Hippocampal formation (tissue), 2 donors: ENCODE results near the gene GRAMD2A.
A peak's percentile ranks its signal among the peaks of the same experiment; 100 is the strongest.
"Not testable (repeated sequence)": the region's sequence is repeated elsewhere in the genome, so short reads cannot be mapped to it uniquely, and the experiment has no call there.

ENCODE experiments used
- DNase-seq, 2 donors: peaks; one replicate each; lab custom pipeline; 2025; lab: John Stamatoyannopoulos, UW

Gene GRAMD2A

GRCh38 chr15:72184165-72184811, 13.3 kb downstream of the GRAMD2A start:
- DNase-seq, result peak in 1 of 2 donors; percentile 16

DNA sequence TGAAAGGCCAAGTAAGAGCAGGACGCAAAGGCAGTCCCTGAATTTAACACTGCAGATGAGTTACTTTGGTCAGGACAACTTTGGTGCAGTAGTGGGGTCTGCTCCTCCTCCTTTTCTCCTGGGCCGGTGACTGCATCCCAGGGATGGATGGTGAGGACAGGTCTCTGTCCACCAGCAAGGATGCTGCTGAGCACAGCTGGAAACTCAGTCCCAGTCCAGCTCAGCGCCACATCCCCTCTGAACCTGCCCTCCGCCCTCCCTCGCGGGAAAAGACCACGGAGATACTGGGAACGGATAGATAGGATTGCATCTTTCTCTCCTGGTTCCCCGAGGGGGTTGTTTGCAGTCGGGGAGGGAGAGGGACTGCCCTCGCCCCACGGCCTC, 13.8 kb downstream of the GRAMD2A start:
- DNase-seq, result no peak

DNA sequence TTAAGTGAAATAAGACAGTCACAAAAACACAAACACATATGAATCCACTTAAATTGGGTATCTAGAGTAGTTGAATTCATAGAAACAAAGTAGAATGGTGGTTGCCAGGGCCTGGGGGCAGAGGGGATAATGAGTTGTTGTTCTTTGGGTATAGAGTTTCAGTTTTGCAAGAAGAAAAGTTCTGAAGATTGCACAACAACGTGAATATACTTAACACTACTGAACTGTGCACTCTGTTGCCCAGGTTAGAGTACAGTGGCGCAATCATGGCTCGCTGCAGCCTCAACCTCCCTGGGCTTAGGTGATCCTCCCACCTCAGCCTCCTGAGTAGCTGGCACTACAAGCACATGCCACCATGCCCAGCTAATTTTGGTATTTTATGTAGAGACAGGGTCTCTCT, 14.9 kb downstream of the GRAMD2A start:
- DNase-seq, result no peak

DNA sequence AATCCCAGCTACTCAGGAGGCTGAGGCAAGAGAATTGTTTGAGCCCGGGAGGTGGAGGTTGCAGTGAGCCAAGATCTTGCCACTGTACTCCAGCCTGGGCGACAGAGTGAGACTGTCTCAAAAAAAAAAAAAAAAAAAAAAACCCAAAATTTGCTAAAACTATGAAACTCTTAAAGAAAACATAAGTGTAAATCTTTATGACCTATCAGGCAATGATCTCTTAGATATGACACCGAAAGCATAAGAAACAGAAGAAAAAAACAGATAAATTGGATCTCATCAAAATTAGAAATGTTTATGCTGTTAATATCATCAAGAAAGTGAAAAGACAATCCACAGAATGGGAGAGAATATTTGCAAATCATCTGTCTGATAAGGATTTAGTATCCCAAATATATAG, 15.3 kb downstream of the GRAMD2A start:
- DNase-seq, result no peak

- DNase-seq, result no peak
These were observed 16.7 kb downstream of the GRAMD2A start for GRCh38 chr15:72180761-72181324.

- DNase-seq, result peak; percentile 65 to 73
These were observed 17.5 kb downstream of the GRAMD2A start for GRCh38 chr15:72179950-72180581.

DNA sequence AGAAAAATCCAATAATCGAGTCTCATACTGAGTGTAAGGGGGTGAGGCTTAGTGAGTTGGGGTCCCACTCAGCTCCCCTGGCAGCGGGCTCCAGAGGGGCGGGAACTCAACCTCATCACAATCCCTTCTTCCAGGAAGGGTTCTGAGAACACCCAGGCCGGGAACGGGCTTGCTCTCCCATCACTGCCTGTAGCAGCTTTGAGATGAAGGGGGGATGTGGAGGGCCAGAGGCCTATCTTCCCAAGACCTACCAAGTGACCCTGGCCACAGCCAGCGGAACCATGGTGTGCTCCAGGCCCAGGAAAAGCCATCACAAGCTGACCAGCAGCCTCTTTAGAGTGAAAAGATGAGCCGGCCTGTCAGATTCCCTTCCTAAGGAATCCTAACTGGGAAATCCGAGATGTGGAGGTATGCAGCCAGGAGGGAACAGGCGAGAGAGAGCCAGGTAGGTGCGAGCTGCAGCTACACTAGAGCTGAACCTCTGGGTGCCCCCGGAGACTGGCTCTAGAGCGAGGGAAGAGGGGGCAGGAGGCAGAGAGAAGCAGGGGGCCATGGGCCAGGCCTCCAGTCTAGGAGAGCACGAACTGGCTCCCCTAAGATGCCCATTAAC, 18.5 kb downstream of the GRAMD2A start:
- DNase-seq, result no peak

GRCh38 chr15:72176743-72177142, 20.8 kb downstream of the GRAMD2A start:
- no peak for DNase-seq

- no peak for DNase-seq
These were observed 21.4 kb downstream of the GRAMD2A start for GRCh38 chr15:72176159-72176558.

GRCh38 chr15:72175186-72176044, 22.2 kb downstream of the GRAMD2A start:
- no peak for DNase-seq

DNA sequence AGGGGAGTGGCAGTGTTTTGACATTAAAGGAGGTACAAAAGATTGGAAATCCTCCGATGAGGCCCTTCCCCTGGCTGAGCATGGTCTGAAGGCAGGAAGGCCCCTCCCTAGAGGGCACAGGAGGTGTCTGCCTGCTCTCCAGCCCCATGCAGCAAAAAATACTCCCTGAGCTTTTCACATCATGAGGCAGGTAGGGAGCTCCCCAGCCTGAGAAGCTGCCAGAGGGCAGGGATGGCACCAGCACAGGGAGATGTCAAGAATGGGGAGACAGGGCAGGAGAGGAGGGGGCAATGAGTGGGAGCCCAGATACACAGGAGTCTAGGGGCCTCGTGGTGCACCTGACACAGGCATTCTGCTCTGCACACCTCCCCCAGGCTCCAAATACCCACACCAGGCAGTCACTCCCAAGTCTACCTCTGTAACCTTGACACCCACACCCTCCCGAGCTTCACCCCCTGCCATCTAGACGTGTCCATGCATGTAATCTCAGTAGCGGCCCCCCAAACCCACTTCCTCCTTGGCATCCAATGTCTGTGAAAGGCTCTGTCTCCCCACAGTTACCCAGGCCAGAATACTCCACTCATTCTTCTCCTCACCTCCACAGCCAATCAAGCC, 22.9 kb downstream of the GRAMD2A start:
- DNase-seq, result no peak

- DNase-seq, result no peak
These were observed 23.6 kb downstream of the GRAMD2A start for GRCh38 chr15:72173864-72174550.

- DNase-seq, result no peak
These were observed 24.2 kb downstream of the GRAMD2A start for GRCh38 chr15:72173401-72173800.

DNA sequence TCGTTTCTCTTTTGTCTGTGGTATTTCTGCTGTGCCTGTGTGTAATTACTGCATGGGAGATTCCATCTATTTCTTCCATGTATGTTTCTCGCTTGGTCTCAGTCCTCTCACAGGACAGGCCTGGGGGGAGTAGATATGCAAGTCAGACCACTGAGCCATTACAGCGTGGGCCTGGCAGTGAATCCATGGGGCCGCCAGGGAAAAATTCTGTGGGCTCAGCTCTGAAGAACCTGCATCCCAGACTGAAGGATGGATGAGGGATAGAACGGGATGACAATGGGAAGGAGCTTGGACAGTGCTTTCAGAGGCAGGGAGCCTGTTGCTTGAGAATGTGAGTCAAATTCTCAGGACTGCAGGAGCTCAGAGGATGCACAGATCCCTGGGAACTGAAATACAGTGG, 24.8 kb downstream of the GRAMD2A start:
- no peak for DNase-seq

GRCh38 chr15:72171978-72172377, 25.6 kb downstream of the GRAMD2A start:
- not testable (repeated sequence) for DNase-seq

DNA sequence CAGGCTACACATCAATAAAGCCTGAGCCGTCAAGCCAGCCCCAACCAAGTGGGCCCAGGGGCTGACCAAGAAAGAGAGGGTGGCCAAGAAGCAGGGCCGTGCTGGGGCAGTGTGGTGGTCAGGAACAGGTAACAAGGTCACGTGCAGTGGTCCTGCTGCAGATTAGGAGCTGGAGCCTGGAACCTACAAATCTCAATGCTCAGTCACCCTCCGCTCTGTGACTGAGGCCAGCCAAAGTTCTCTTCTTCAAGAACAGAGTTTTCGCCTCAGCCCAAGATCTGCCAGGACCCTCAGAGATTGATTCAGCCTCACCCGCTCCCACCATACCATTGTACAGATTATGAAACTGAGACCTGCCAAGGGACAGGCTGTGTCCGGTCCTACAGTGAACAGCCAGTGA, 26.9 kb downstream of the GRAMD2A start:
- no peak for DNase-seq

DNA sequence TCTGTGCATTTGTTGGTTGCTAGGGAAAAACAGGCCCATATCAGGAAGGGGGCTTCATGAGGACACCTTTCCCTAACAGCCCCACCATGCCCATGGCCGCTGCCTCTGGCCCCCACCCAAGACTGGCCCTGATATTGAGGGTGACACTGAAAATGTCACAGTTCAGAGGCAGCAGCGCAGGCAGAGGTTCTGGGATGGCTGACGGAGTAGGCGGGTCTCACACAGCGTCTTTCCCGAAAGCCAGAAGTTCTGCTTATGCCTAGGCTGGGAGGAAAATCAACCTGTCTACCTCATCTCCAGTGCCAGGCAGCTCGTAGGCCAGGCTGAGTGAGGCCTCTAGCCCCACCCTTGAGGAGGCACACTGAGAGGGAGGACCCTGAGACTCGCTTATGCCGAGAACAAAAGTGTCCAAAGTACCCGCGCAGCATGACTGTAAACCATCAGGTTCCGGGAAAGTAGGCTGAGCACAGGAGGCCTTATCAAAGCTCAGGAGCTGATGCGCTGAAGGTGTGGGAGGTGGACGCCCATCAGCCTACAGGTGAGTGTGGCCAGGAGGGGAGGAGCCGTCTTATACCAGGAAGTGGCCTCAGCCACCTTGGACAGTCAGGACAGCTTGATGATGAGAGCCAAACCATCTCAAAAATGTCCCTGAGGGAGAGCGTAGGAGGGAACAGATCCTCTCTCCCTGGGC, 27.5 kb downstream of the GRAMD2A start:
- no peak for DNase-seq

GRCh38 chr15:72169236-72169920, 28.2 kb downstream of the GRAMD2A start:
- no peak for DNase-seq

DNA sequence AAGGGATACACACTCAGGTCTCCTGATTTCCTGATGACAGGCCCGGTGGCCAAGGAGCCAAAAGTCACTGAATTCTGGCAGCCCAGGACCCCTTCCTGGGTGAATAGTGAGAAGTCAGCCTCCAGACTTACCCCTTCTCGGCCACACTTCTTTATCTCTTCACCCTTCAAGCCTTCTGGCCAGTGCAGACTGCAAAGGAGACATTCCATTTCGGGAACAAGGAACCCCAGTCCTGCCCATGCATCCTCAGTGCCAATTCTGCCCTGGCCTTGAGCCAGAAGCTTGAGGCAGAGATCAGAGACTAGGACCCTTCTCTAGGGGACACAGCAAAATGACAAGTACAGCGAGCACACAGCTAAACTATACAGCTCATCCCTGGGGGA, 28.8 kb downstream of the GRAMD2A start:
- no peak for DNase-seq
